ENCODE results near the gene DUOX1. TPM values are rescaled to one million over a fixed set of nuclear protein-coding genes. Genes with fewer than 3 reads are reported as not detected.
"Not testable (repeated sequence)": the region's sequence is repeated elsewhere in the genome, so short reads cannot be mapped to it uniquely, and the experiment has no call there.

DUOX1 gene
- total RNA-seq = 10 to 100 TPM in 7 of 9 donors, 1 to 10 TPM in 1, not detected in 1; 8.2 to 98.8 (median 24.2) TPM
- 10 to 100 TPM in 2 of 3 donors, 1 to 10 TPM in 1; 2.5 to 23.7 (median 14.2) TPM for polyA plus RNA-seq
- long read RNA-seq, donor 1 = 0 reads
- long read RNA-seq, donor 2 = 0 reads
- long read RNA-seq, donor 3 = 0 reads
- long read RNA-seq, donor 4, partial matches to known transcripts = 2 of 9 reads
- long read RNA-seq, donor 4, other reads (novel, unspliced or antisense) = 7 of 9 reads
- long read RNA-seq, donor 5, full-length matches to known transcripts = 11 of 28 reads
- long read RNA-seq, donor 5, partial matches to known transcripts = 5 of 28 reads
- long read RNA-seq, donor 5, other reads (novel, unspliced or antisense) = 12 of 28 reads
- long read RNA-seq, donor 6, full-length matches to known transcripts = 1 of 12 reads
- long read RNA-seq, donor 6, partial matches to known transcripts = 5 of 12 reads
- long read RNA-seq, donor 6, other reads (novel, unspliced or antisense) = 6 of 12 reads
- long read RNA-seq, donor 7 = 0 reads
- long read RNA-seq, donor 8 = 0 reads
- long read RNA-seq, donor 9 = 0 reads
- long read RNA-seq, donor 10 = 0 reads

DNA sequence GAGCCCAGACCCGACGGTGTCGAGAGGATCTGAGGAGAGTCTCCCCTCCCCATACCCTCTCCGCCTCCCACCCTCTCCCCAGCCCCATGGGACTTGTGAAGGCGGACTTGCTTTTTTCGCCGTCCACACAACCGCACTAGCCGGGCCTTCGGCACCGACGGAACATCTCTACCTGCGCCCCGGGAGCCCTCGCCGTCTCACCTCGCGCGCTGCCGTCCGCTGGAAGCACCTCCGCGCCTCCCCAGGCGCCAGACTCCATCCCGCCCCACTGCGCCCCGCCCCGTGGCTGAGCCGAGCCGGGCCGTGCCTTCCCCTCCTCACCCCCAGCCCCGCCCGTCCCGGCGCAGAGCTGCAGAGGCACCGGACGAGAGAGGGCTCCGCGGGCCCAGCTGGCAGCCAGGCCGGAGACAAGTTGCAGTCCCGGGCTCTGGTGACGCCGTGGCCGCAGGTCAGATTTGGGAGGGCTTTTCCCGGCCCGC is at the start of gene DUOX1, which contains the start of gene DUOXA1:
DUOX1 (plus strand) TSS at position 344 of the 479 bp plus-strand sequence. CDS start 1,973 bp downstream, outside the sequence.
DUOXA1 (minus strand) TSS at position 229 of the 479 bp plus-strand sequence. CDS start 6,865 bp downstream, outside the sequence.
- DNase-seq = peak in 4 of 7 donors; percentile 46 to 70 (median 64)
- no peaks in the 10 kb centered on the region for H3K36me3 ChIP-seq (replicated peaks in 1 of 2)
- intact Hi-C loops (cut with DNase I) = no loop called here
- no peak for TF ChIP-seq POLR2A (IDR thresholded peaks at IDR 0.05)
- TF ChIP-seq, protein P1, sequence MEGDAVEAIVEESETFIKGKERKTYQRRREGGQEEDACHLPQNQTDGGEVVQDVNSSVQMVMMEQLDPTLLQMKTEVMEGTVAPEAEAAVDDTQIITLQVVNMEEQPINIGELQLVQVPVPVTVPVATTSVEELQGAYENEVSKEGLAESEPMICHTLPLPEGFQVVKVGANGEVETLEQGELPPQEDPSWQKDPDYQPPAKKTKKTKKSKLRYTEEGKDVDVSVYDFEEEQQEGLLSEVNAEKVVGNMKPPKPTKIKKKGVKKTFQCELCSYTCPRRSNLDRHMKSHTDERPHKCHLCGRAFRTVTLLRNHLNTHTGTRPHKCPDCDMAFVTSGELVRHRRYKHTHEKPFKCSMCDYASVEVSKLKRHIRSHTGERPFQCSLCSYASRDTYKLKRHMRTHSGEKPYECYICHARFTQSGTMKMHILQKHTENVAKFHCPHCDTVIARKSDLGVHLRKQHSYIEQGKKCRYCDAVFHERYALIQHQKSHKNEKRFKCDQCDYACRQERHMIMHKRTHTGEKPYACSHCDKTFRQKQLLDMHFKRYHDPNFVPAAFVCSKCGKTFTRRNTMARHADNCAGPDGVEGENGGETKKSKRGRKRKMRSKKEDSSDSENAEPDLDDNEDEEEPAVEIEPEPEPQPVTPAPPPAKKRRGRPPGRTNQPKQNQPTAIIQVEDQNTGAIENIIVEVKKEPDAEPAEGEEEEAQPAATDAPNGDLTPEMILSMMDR (IDR thresholded peaks at IDR 0.05) = no peak
- H3K4me3 ChIP-seq = peak within 1 kb of the TSS in 1 of 4 donors; percentile 36
- WGBS, 4 donors = 0 to 6% (median 3%) methylated on average over 2 to 46 of the region's 46 CpGs
- peaks cover 14% of the 10 kb centered on the region for H3K27me3 ChIP-seq
- H3K4me1 ChIP-seq (replicated peaks in 1 of 2) = peaks cover 0 to 13% of the 10 kb centered on the region in 2 donors
- H3K9me3 ChIP-seq (replicated peaks in 1 of 3) = no peaks in the 10 kb centered on the region
- H3K27ac ChIP-seq = peak within 1 kb of the TSS in 1 of 5 donors; percentile 29

DNA sequence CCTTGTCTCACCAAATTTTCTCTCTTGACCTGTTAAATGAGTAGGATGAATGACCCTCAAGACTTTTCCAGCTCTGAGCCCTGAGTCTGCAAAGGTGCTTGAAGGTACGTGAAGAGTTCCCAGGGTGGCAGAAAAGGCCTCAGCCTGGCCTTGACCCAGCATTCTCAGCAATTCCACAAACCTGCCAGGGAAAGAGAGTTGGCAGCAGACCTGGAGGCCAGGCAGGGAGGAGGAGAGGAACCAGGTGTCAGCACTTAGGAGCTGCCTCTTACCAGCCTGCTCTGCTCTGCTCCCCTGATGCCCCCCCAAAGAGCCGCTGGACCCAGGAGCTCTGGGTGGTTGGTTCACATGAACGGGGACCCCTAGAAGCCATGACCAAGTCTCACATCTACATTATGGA is 49.2 kb upstream of the DUOX1 start:
- peak in 1 of 7 donors; percentile 52 for DNase-seq
- H3K27me3 ChIP-seq; H3K4me3 ChIP-seq; H3K4me1 ChIP-seq (replicated peaks in 1 of 2); H3K36me3 ChIP-seq (replicated peaks in 1 of 2); intact Hi-C loops (cut with DNase I); H3K9me3 ChIP-seq (replicated peaks in 1 of 3); H3K27ac ChIP-seq: not testable (repeated sequence)
- WGBS, 4 donors = 81 to 100% (median 88%) methylated on average over 2 to 3 of the region's 3 CpGs

DNA sequence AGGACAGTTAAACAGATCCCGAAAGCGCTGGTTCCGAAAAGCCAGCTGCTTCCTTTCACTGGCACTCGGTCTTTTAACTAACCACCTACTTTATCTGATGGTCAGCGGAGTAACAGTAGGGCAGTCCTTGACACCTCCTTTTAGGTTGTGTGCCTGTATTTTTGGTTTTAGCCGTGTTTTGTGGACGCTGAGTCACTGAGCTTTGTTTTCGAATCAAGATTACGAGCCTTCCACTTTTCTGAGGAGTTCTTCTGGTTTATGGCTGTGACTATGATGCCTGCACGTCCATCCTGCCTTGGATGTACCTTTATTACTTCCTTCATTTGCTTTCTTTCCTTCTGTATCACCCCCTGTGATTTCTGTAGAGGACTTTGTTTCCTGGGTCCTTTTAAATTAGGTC is 47.4 kb upstream of the DUOX1 start:
- H3K36me3 ChIP-seq (replicated peaks in 1 of 2); H3K27ac ChIP-seq; H3K4me3 ChIP-seq; intact Hi-C loops (cut with DNase I); H3K9me3 ChIP-seq (replicated peaks in 1 of 3); H3K4me1 ChIP-seq (replicated peaks in 1 of 2); H3K27me3 ChIP-seq: not testable (repeated sequence)
- DNase-seq = peak in 1 of 7 donors; percentile 30
- WGBS, 4 donors = 73 to 87% (median 77%) methylated on average over 5 to 10 of the region's 10 CpGs

DNA sequence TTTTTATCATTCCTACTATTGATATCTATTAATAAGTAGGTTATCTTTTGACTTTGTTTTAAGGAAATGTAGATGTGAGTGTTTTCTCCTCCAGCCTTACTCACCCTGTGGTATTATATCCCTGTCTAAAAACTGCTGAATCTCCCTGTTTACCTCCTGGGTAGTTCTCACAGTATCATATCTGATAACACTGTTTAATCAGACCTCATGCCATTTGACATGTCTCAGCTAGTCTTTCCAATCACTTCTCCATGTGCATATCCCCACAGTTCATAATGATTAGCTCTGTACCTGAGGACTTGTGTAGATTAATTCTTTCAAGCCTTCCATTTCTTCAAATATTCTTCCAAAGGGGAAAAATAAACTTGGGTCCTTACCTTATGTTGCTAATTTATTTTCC is 46.6 kb upstream of the DUOX1 start:
- TF ChIP-seq POLR2A (IDR thresholded peaks at IDR 0.05) = no peak
- Histone ChIP-seq H3K4me1 (replicated peaks in 1 of 2) (peaks cover under 1 to 2% of the 10 kb centered on the region in 2 donors), H3K27me3 (no peaks in the 10 kb centered on the region), H3K36me3 (replicated peaks in 1 of 2) (no peaks in the 10 kb centered on the region), H3K9me3 (replicated peaks in 1 of 3) (no peaks in the 10 kb centered on the region), H3K4me3 (no peak overlapping the region), H3K27ac (no peak overlapping the region)
- DNase-seq = no peak
- intact Hi-C loops (cut with DNase I) = no loop called here

DNA sequence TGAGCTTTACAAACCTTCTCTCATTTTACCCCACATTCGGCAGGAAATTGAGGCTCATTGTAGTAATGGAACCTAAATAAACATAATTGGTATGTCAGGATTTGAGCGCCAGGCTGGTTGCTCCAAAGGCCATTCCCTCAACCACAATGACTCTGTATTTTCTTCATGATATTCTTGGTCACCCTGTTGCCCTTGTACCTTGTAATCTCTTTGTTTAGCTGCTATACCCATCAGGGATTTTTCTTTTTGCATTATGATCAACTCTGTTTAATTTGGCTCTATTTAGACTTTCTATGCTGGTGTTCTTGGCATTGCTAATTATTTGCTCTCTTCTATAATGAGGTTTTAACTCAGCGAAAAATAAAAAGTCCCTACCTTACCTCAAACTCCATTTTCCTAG is 45.6 kb upstream of the DUOX1 start:
- Histone ChIP-seq H3K4me1 (replicated peaks in 1 of 2) (peaks cover 10 to 11% of the 10 kb centered on the region in 2 donors), H3K27me3 (no peaks in the 10 kb centered on the region), H3K27ac (no peak overlapping the region), H3K4me3 (no peak overlapping the region), H3K9me3 (replicated peaks in 1 of 3) (no peaks in the 10 kb centered on the region), H3K36me3 (replicated peaks in 1 of 2) (no peaks in the 10 kb centered on the region)
- TF ChIP-seq POLR2A (IDR thresholded peaks at IDR 0.05) = no peak
- TF ChIP-seq, protein P1 (IDR thresholded peaks at IDR 0.05) = no peak
- intact Hi-C loops (cut with DNase I) = no loop called here
- WGBS, 4 donors = 75 to 84% (median 83%) methylated on average over 3 of the region's 3 CpGs
- no peak for DNase-seq

Data from adrenal gland (tissue), 19 donors.